ENCODE results near the gene TMEM109.

Gene TMEM109

GRCh38 chr11:60923326-60923725 lies 9.4 kb downstream of the TMEM109 start:
- Histone ChIP-seq H3K9me3 (ENCODE audit: control insufficient read depth, insufficient read depth, low read depth, low read length) (no peaks in the 10 kb centered on the region), H3K4me1 (ENCODE audit: control insufficient read depth, insufficient read depth, low read length) (no peaks in the 10 kb centered on the region), H3K27ac (ENCODE audit: extremely low read depth, low read depth, low read length) (no peak overlapping the region), H3K36me3 (ENCODE audit: control insufficient read depth in 2 of 2, insufficient read depth in 1 of 2, low read length in 2 of 2) (peaks cover 0 to 67% of the 10 kb centered on the region in 2 experiments; a peak in 1 of 3 replicates), H3K4me3 (ENCODE audit: low read depth, low read length) (no peak overlapping the region)
- ChIA-PET CTCF (interaction anchor here (0.5 to 1.2 kb wide), 2 partner anchors 93 to 245 kb away, joined by 3 to 5 read pairs; no protein-coding TSS in a partner anchor), POLR2A (interaction anchor here (1.2 to 1.7 kb wide), 2 partner anchors 9 to 17 kb away, joined by 4 to 22 read pairs; partner anchors contain the start of genes PRPF19 and TMEM109)
- no peak for TF ChIP-seq AEBP2 (tag by site-specific recombination; IDR thresholded peaks at IDR 0.05; ENCODE audit: borderline replicate concordance)
- TF ChIP-seq ZNF211 (tag by site-specific recombination; IDR thresholded peaks at IDR 0.05; ENCODE audit: low read depth) = no peak
- no peak for TF ChIP-seq ZNF157 (tag by site-specific recombination; IDR thresholded peaks at IDR 0.05)
- no peak for TF ChIP-seq ZNF660 (tag by site-specific recombination; IDR thresholded peaks at IDR 0.05)
- TF ChIP-seq ZBTB7A (tag by site-specific recombination; IDR thresholded peaks at IDR 0.05; ENCODE audit: low read depth) = no peak
- no peak for TF ChIP-seq BCL11B (tag by site-specific recombination; IDR thresholded peaks at IDR 0.05; ENCODE audit: low read depth)
- TF ChIP-seq TRIM28 (IDR thresholded peaks at IDR 0.05; ENCODE audit: borderline replicate concordance, low read length) = no peak
- no peak for TF ChIP-seq ZNF629 (tag by site-specific recombination; IDR thresholded peaks at IDR 0.05)
- no peak for TF ChIP-seq WT1 (tag by site-specific recombination; IDR thresholded peaks at IDR 0.05)
- no peak for TF ChIP-seq PRDM4 (tag by site-specific recombination; IDR thresholded peaks at IDR 0.05)
- TF ChIP-seq ZNF610 (tag by site-specific recombination; IDR thresholded peaks at IDR 0.05; ENCODE audit: borderline replicate concordance) = no peak

- Histone ChIP-seq H3K4me1 (ENCODE audit: control insufficient read depth, insufficient read depth, low read length) (no peaks in the 10 kb centered on the region), H3K27ac (ENCODE audit: extremely low read depth, low read depth, low read length) (no peak overlapping the region), H3K9me3 (ENCODE audit: control insufficient read depth, insufficient read depth, low read depth, low read length) (no peaks in the 10 kb centered on the region), H3K4me3 (ENCODE audit: low read depth, low read length) (peak overlapping the region; percentile 5; the same call in 1 of the 2 replicates), H3K36me3 (ENCODE audit: control insufficient read depth in 2 of 2, insufficient read depth in 1 of 2, low read length in 2 of 2) (peaks cover 0 to 71% of the 10 kb centered on the region in 2 experiments; a peak in 1 of 3 replicates)
- CTCF ChIA-PET = interaction anchor here (1.2 kb wide), 1 partner anchor 93 kb away, joined by 3 read pairs; no protein-coding TSS in a partner anchor
- TF ChIP-seq ZNF37A (tag by site-specific recombination; IDR thresholded peaks at IDR 0.05) (no peak), PATZ1 (tag by site-specific recombination; IDR thresholded peaks at IDR 0.05) (no peak), ZNF580 (tag by site-specific recombination; IDR thresholded peaks at IDR 0.05) (no peak), ZNF114 (tag by site-specific recombination; IDR thresholded peaks at IDR 0.05) (no peak), ZNF596 (tag by site-specific recombination; IDR thresholded peaks at IDR 0.05) (no peak), ZNF777 (tag by site-specific recombination; IDR thresholded peaks at IDR 0.05; ENCODE audit: borderline replicate concordance) (no peak), SP3 (tag by site-specific recombination; IDR thresholded peaks at IDR 0.05) (no peak), ZSCAN30 (tag by site-specific recombination; IDR thresholded peaks at IDR 0.05) (no peak), ZNF239 (tag by site-specific recombination; IDR thresholded peaks at IDR 0.05) (no peak), ZNF138 (tag by site-specific recombination; IDR thresholded peaks at IDR 0.05; ENCODE audit: borderline replicate concordance) (no peak), ZNF558 (tag by site-specific recombination; IDR thresholded peaks at IDR 0.05) (no peak), WT1 (tag by site-specific recombination; IDR thresholded peaks at IDR 0.05) (no peak), ZNF561 (tag by site-specific recombination; IDR thresholded peaks at IDR 0.05; ENCODE audit: borderline replicate concordance) (no peak), ZNF747 (tag by site-specific recombination; IDR thresholded peaks at IDR 0.05) (no peak), ZNF677 (tag by site-specific recombination; IDR thresholded peaks at IDR 0.05) (no peak)
- POLR2A ChIA-PET = interaction anchor here (1.2 to 1.7 kb wide), 2 partner anchors 9 to 18 kb away, joined by 4 to 22 read pairs; partner anchors contain the start of genes PRPF19 and TMEM109
Measured at GRCh38 chr11:60923800-60924109, 9.8 kb downstream of the TMEM109 start.

Measured in HEK293 (cell line).